ENCODE measurements around the gene CACFD1.

DNA sequence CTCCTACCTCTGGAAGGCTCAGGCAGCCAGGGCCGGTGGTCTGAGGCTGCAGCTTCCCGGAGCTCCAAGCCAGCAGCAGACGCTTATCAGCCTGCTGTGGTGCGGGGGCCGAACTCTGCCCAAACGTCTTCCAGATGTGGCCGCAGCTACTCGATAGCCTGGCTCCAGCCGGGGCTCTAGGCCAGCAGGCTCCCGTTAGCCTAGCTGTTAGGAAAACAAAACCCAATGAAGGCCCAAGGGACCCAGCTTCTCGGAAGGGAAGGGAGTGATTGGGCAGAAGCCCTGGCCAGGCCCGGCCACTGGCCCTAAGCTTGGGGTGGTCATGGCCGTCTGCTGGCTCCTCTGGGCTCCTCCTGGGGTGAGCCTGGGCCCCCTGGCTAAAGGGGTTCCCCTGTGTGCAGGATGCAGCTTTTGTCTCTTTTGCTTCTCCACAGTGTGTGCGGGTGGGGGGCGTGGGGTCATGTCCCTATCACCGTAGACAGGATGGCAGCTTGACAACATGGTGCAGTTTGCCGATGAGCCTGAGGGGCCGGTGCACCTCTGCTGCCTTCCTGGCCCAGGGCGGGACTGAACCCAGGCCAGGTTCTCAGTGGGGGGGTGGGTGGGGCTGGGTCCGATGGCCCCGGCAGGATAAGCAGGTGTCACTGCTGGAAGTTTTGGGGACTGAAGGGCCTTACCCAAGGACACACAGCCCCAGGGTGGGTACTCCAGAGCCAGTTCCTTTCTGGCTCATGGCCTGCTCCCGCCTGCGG lies 46.3 kb downstream of the CACFD1 start:
- TF ChIP-seq, protein P1, sequence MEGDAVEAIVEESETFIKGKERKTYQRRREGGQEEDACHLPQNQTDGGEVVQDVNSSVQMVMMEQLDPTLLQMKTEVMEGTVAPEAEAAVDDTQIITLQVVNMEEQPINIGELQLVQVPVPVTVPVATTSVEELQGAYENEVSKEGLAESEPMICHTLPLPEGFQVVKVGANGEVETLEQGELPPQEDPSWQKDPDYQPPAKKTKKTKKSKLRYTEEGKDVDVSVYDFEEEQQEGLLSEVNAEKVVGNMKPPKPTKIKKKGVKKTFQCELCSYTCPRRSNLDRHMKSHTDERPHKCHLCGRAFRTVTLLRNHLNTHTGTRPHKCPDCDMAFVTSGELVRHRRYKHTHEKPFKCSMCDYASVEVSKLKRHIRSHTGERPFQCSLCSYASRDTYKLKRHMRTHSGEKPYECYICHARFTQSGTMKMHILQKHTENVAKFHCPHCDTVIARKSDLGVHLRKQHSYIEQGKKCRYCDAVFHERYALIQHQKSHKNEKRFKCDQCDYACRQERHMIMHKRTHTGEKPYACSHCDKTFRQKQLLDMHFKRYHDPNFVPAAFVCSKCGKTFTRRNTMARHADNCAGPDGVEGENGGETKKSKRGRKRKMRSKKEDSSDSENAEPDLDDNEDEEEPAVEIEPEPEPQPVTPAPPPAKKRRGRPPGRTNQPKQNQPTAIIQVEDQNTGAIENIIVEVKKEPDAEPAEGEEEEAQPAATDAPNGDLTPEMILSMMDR (conservative IDR thresholded peaks at IDR 0.05; ENCODE audit: low read length): no peak
- no peak for TF ChIP-seq EZH2phosphoT487 (IDR thresholded peaks at IDR 0.05; ENCODE audit: borderline replicate concordance, low read depth, low read length)

Measured in OCI-LY7 (cell line).